GM12874 (cell line): Measurements from ENCODE around the gene CACNA1B.

Experiments
- CTCF ChIP-seq: IDR thresholded peaks from 2 replicates; pipeline ENCODE4 v1.5.1; 2011; ENCODE audit warnings: low read depth, mild to moderate bottlenecking, control low read depth, low read length, moderate library complexity; ENCODE audit not compliant: insufficient read depth

The CACNA1B gene

DNA sequence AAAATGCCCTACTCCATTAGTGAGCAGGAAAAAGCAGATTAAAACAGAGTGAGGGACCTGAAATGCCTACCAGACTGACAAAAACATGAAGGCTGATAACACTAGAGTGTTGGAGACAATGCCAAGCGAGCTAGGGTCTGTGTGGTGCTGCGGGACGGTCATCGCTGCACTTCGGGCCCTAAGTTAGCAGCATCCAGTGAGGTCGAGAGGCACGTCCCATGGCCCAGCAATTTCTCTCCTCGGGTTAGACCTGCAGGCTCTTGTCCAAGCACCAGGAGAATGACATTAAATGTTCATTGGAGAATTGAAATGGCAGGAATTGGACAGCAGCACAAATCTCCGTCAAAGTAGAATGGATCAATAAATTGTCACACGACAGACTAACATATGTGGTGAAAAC is 5.3 kb upstream of the CACNA1B start:
- no peak for TF ChIP-seq CTCF

DNA sequence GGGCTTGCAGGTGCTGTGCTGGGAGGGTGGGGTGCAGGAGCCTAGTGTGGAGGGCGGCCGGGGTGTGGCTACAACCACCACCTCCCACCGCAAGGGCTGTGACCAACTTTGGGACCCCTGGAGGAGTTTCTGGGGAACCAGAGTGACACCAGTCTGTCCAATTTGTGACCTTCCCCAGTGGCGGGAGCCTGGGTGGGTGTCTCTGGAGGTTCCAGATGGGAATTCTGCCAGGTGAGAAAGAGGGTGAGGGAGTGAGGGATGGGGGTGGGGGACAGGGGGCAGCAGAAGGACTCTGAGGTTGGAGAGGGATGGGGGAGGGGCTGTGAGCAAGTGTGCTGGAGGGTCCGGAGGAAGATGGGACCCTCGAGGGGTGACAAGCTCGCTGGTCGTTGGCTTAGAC is 4.2 kb upstream of the CACNA1B start:
- TF ChIP-seq CTCF, result no peak

GRCh38 chr9:137873858-137874362 is 3.7 kb upstream of the CACNA1B start:
- TF ChIP-seq CTCF, result no peak

GRCh38 chr9:137875354-137875753 is 2.2 kb upstream of the CACNA1B start:
- no peak for TF ChIP-seq CTCF

GRCh38 chr9:137875846-137876245 is 1.7 kb upstream of the CACNA1B start:
- TF ChIP-seq CTCF, result no peak

GRCh38 chr9:137876269-137876668 is 1.3 kb upstream of the CACNA1B start:
- no peak for TF ChIP-seq CTCF

DNA sequence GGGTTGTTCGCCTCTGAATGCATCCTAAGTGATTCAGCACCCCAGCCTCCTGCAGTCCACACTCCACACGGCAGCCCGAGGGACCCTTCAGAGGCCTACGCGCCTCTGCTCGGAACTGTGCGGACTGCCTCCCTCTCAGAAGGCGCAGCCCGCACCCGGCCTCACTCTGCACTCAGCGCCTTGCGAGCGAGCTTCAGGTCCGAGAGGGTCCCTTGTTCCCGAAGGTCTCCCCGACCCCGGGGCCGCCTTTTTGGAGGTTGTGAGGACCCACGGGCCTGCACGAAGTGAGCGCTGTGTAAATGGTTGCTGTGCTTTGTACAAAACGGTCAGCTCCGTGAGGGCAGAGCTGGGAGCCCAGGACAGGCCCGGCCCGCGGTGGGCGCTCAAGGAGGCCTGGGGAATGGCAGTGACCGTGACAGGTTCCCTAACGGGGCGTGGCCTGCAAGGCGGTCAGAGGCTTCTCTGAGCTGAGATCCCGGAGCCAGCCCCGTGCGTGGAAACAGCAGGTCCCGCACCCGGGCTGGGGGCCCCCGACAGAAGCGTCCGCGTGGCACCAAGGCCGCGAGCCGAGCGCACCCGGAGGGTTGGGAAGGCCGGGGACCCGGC is 698 bp upstream of the CACNA1B start:
- TF ChIP-seq CTCF, result no peak
